BLaER1 (cell line): ENCODE results near the gene ZNF12.

Experiments
- H3K27ac ChIP-seq: shearing (Covaris generic); formaldehyde crosslinking; 2 replicates; pipeline ENCODE4 v1.8.1; 2022
- H3K27me3 ChIP-seq: shearing (Covaris generic); formaldehyde crosslinking; 2 replicates; pipeline ENCODE4 v1.8.1; 2022
- H3K36me3 ChIP-seq: shearing (Covaris generic); formaldehyde crosslinking; 2 replicates; pipeline ENCODE4 v1.8.1; 2022
- H3K4me1 ChIP-seq: shearing (Covaris generic); formaldehyde crosslinking; 2 replicates; pipeline ENCODE4 v1.8.1; 2022
- H3K4me2 ChIP-seq: shearing (Covaris generic); formaldehyde crosslinking; 2 replicates; pipeline ENCODE4 v1.8.1; 2022
- H3K4me3 ChIP-seq: shearing (Covaris generic); formaldehyde crosslinking; 2 replicates; pipeline ENCODE4 v1.8.1; 2022
- H3K9ac ChIP-seq: shearing (Covaris generic); formaldehyde crosslinking; 2 replicates; pipeline ENCODE4 v1.8.1; 2022
- H3K9me3 ChIP-seq: shearing (Covaris generic); formaldehyde crosslinking; 2 replicates; pipeline ENCODE4 v1.8.1; 2022
- H4K20me1 ChIP-seq: shearing (Covaris generic); formaldehyde crosslinking; 2 replicates; pipeline ENCODE4 v1.8.1; 2022
- Cebpa-rat ChIP-seq: shearing (Covaris generic); IDR thresholded peaks from 2 replicates; pipeline ENCODE4 v1.8.1; 2022

Gene ZNF12

DNA sequence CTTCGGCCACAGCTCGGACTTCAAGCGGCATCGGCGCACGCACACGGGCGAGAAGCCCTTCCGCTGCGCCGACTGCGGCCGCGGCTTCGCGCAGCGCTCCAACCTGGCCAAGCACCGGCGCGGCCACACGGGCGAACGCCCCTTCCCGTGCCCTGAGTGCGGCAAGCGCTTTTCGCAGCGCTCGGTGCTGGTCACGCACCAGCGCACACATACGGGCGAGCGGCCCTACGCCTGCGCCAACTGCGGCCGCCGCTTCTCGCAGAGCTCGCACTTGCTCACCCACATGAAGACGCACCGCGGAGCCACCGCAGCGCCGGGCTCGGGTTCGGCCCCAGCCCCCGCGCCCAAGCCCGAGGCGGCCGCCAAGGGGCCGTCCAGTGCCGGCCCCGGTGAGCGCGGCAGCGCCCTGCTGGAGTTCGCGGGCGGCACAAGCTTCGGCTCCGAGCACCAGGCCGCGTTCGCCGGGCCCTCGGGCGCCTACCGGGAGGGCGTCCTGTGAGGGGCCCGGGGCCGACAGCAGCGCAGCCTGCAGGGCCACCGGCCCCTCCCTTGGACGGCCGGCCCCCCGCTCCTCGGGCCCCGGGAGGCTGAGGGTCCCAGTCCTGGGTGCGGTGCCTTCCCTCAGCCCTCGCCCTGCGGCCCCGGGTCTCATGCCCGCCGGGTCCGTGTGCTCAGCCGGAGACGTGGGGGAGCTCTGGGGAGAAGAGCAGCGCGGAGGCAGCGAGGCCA is 52.5 kb downstream of the ZNF12 start:
- peaks cover 13% of the 10 kb centered on the region for H3K4me1 ChIP-seq
- TF ChIP-seq Cebpa-rat = no peak
- H3K4me2 ChIP-seq = no peak overlapping the region
- peaks cover 60% of the 10 kb centered on the region for H3K9me3 ChIP-seq
- H3K4me3 ChIP-seq = no peak overlapping the region; the same call in 1 of the 2 replicates
- no peak overlapping the region for H3K9ac ChIP-seq
- H4K20me1 ChIP-seq = peaks cover 24% of the 10 kb centered on the region
- H3K36me3 ChIP-seq = peaks cover 77% of the 10 kb centered on the region
- no peak overlapping the region for H3K27ac ChIP-seq
- H3K27me3 ChIP-seq = no peaks in the 10 kb centered on the region

- H3K4me2 ChIP-seq = no peak overlapping the region
- peak overlapping the region; percentile 53 for H3K4me3 ChIP-seq
- no peaks in the 10 kb centered on the region for H3K27me3 ChIP-seq
- H3K9ac ChIP-seq = no peak overlapping the region
- no peak overlapping the region for H3K27ac ChIP-seq
- peaks cover 63% of the 10 kb centered on the region for H3K9me3 ChIP-seq
- peaks cover 21% of the 10 kb centered on the region for H3K4me1 ChIP-seq
- H4K20me1 ChIP-seq = peaks cover 25% of the 10 kb centered on the region
- TF ChIP-seq Cebpa-rat = no peak
- H3K36me3 ChIP-seq = peaks cover 87% of the 10 kb centered on the region
These were observed 53.4 kb downstream of the ZNF12 start for GRCh38 chr7:6653071-6654003.

DNA sequence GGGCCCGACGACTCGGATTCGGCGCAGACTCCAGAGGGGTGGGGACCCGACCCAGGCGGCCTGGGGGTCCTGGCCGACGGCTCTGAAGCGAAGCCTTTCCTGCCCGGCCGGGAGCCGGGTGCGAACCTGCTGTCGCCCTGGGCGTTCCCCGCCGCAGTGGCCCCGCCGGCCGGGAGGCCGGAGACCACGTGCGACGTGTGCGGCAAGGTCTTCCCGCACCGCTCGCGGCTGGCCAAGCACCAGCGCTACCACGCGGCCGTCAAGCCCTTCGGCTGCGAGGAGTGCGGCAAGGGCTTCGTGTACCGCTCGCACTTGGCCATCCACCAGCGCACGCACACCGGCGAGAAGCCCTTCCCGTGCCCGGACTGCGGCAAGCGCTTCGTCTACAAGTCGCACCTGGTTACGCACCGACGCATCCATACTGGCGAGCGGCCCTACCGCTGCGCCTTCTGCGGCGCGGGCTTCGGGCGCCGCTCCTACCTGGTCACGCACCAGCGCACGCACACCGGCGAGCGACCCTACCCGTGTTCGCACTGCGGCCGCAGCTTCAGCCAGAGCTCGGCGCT is 54.2 kb downstream of the ZNF12 start:
- TF ChIP-seq Cebpa-rat = no peak
- peaks cover 95% of the 10 kb centered on the region for H3K36me3 ChIP-seq
- peaks cover 20% of the 10 kb centered on the region for H3K4me1 ChIP-seq
- H3K9ac ChIP-seq = no peak overlapping the region
- peak overlapping the region; percentile 53 for H3K4me3 ChIP-seq
- no peaks in the 10 kb centered on the region for H3K27me3 ChIP-seq
- no peak overlapping the region for H3K4me2 ChIP-seq
- H3K9me3 ChIP-seq = peaks cover 63% of the 10 kb centered on the region
- H4K20me1 ChIP-seq = peaks cover 29% of the 10 kb centered on the region
- no peak overlapping the region for H3K27ac ChIP-seq

- H3K27me3 ChIP-seq = no peaks in the 10 kb centered on the region
- peaks cover 63% of the 10 kb centered on the region for H3K9me3 ChIP-seq
- peaks cover 35% of the 10 kb centered on the region for H4K20me1 ChIP-seq
- peak overlapping the region; percentile 53 for H3K4me3 ChIP-seq
- H3K9ac ChIP-seq = no peak overlapping the region
- H3K36me3 ChIP-seq = peaks cover 100% of the 10 kb centered on the region
- no peak for TF ChIP-seq Cebpa-rat
- H3K4me1 ChIP-seq = peaks cover 20% of the 10 kb centered on the region
- H3K27ac ChIP-seq = no peak overlapping the region
- no peak overlapping the region for H3K4me2 ChIP-seq
These were observed 54.8 kb downstream of the ZNF12 start for GRCh38 chr7:6651851-6652445.

- TF ChIP-seq Cebpa-rat = no peak
- no peaks in the 10 kb centered on the region for H3K27me3 ChIP-seq
- H3K27ac ChIP-seq = no peak overlapping the region
- H3K4me1 ChIP-seq = peaks cover 20% of the 10 kb centered on the region
- H3K36me3 ChIP-seq = peaks cover 100% of the 10 kb centered on the region
- peaks cover 63% of the 10 kb centered on the region for H3K9me3 ChIP-seq
- no peak overlapping the region for H3K4me2 ChIP-seq
- peaks cover 49% of the 10 kb centered on the region for H4K20me1 ChIP-seq
- no peak overlapping the region; the same call in 1 of the 2 replicates for H3K4me3 ChIP-seq
- H3K9ac ChIP-seq = no peak overlapping the region
These were observed 56.2 kb downstream of the ZNF12 start for GRCh38 chr7:6650521-6651011.

- H3K4me1 ChIP-seq = peaks cover 20% of the 10 kb centered on the region
- no peak overlapping the region for H3K27ac ChIP-seq
- H3K4me3 ChIP-seq = no peak overlapping the region
- H4K20me1 ChIP-seq = peaks cover 54% of the 10 kb centered on the region
- H3K9me3 ChIP-seq = peaks cover 61% of the 10 kb centered on the region
- peaks cover 100% of the 10 kb centered on the region for H3K36me3 ChIP-seq
- no peak for TF ChIP-seq Cebpa-rat
- H3K9ac ChIP-seq = no peak overlapping the region
- no peak overlapping the region for H3K4me2 ChIP-seq
- no peaks in the 10 kb centered on the region for H3K27me3 ChIP-seq
These were observed 56.7 kb downstream of the ZNF12 start for GRCh38 chr7:6650086-6650485.

GRCh38 chr7:6649241-6649961 is 57.3 kb downstream of the ZNF12 start:
- no peak for TF ChIP-seq Cebpa-rat
- Histone ChIP-seq H3K4me3 (no peak overlapping the region), H4K20me1 (peaks cover 61% of the 10 kb centered on the region), H3K27me3 (no peaks in the 10 kb centered on the region), H3K9me3 (peaks cover 54% of the 10 kb centered on the region), H3K27ac (peak overlapping the region; percentile 60), H3K4me2 (peak overlapping the region; percentile 51), H3K36me3 (peaks cover 100% of the 10 kb centered on the region), H3K4me1 (peaks cover 20% of the 10 kb centered on the region), H3K9ac (peak overlapping the region; percentile 9)

GRCh38 chr7:6648815-6649104 is 58.0 kb downstream of the ZNF12 start:
- TF ChIP-seq Cebpa-rat = no peak
- Histone ChIP-seq H3K27ac (peak overlapping the region; percentile 60), H3K36me3 (peaks cover 100% of the 10 kb centered on the region), H3K9me3 (peaks cover 48% of the 10 kb centered on the region), H3K9ac (peak overlapping the region; percentile 9), H3K4me1 (peaks cover 20% of the 10 kb centered on the region), H3K4me2 (peak overlapping the region; percentile 51), H3K27me3 (no peaks in the 10 kb centered on the region), H4K20me1 (peaks cover 67% of the 10 kb centered on the region), H3K4me3 (no peak overlapping the region)
